Stimulated activated CD4-positive, alpha-beta T cell treated with anti-CD3 and anti-CD28 coated beads, Interleukin-4, amount 100 ng/mL, for 1 hour (primary cell): Measurements from ENCODE around the gene GLA.

Experiments
- DNase-seq: peaks from one replicate; pipeline ENCODE4 v3.0.0-alpha.2; 2020

GLA gene

GRCh38 chrX:101395789-101396188 lies 11.9 kb downstream of the GLA start:
- DNase-seq = no peak

- no peak for DNase-seq
Measured at GRCh38 chrX:101394372-101394771, 13.4 kb downstream of the GLA start.

GRCh38 chrX:101393530-101394305 lies 14.0 kb downstream of the GLA start:
- no peak for DNase-seq

- DNase-seq = no peak
Measured at GRCh38 chrX:101391831-101392230, 15.9 kb downstream of the GLA start.

- peak; percentile 82 for DNase-seq
Measured at GRCh38 chrX:101390664-101391525, 16.8 kb downstream of the GLA start, which contains the start of gene RPL36A. RPL36A (plus strand) TSS chrX:101391011; CDS start chrX:101391044, 33 bp downstream.

- DNase-seq = no peak
Measured at GRCh38 chrX:101388604-101389003, 19.1 kb downstream of the GLA start.

- no peak for DNase-seq
Measured at GRCh38 chrX:101386542-101386885, 21.2 kb downstream of the GLA start.

GRCh38 chrX:101385795-101386541 lies 21.8 kb downstream of the GLA start, which contains the start of gene BTK:
BTK (minus strand) TSS chrX:101386191; CDS start chrX:101375284, 10,907 bp downstream.
- no peak for DNase-seq

GRCh38 chrX:101385026-101385684 lies 22.6 kb downstream of the GLA start:
- no peak for DNase-seq

- DNase-seq = no peak
Measured at GRCh38 chrX:101383679-101384205, 24.0 kb downstream of the GLA start.

- DNase-seq = no peak
Measured at GRCh38 chrX:101377547-101377946, 30.2 kb downstream of the GLA start.

- DNase-seq = no peak
Measured at GRCh38 chrX:101370888-101371504, 36.7 kb downstream of the GLA start.

- no peak for DNase-seq
Measured at GRCh38 chrX:101369687-101370086, 38.0 kb downstream of the GLA start.

GRCh38 chrX:101368800-101369199 lies 38.9 kb downstream of the GLA start:
- no peak for DNase-seq

GRCh38 chrX:101365301-101365795 lies 42.4 kb downstream of the GLA start:
- DNase-seq = no peak

GRCh38 chrX:101362757-101363156 lies 45.0 kb downstream of the GLA start:
- DNase-seq = no peak

- DNase-seq = no peak
Measured at GRCh38 chrX:101362116-101362515, 45.6 kb downstream of the GLA start.

- no peak for DNase-seq
Measured at GRCh38 chrX:101360390-101360789, 47.3 kb downstream of the GLA start.

- no peak for DNase-seq
Measured at GRCh38 chrX:101359966-101360365, 47.8 kb downstream of the GLA start.

GRCh38 chrX:101357166-101357795 lies 50.4 kb downstream of the GLA start:
- no peak for DNase-seq

- DNase-seq = no peak
Measured at GRCh38 chrX:101349193-101349562, 58.5 kb downstream of the GLA start.
